Urinary bladder (tissue), 4 donors: Measurements from ENCODE around the gene EIF4G1. TPM values are rescaled to one million over a fixed set of nuclear protein-coding genes. Genes with fewer than 3 reads are reported as not detected.
A peak's percentile ranks its signal among the peaks of the same experiment; 100 is the strongest.

ENCODE experiments used
- DNase-seq: peaks from one replicate; pipeline ENCODE4 v3.0.0-alpha.2; 2015; ENCODE audit errors: extremely low spot score
- H3K27ac ChIP-seq: one replicate; pipeline ENCODE4 v1.5.1; 2013; ENCODE audit warnings: low read depth, mild to moderate bottlenecking, moderate library complexity
- H3K36me3 ChIP-seq: one replicate; pipeline ENCODE4 v1.6.1; 2013; ENCODE audit warnings: mild to moderate bottlenecking, moderate library complexity; ENCODE audit not compliant: insufficient read depth
- H3K4me1 ChIP-seq: one replicate; pipeline ENCODE4 v1.6.1; 2013; ENCODE audit warnings: mild to moderate bottlenecking, moderate library complexity; ENCODE audit not compliant: insufficient read depth
- H3K4me3 ChIP-seq: one replicate; pipeline ENCODE4 v1.5.1; 2013; ENCODE audit warnings: low read depth, low read length
- WGBS: extraction: QIAGEN DNeasy Blood & Tissue Kit; methylation state at CpG from one replicate; pipeline ENCODE4 v1.1.7; 2013; 5-methylcytosine and 5-hydroxymethylcytosine counted together
- polyA plus RNA-seq: library from polyadenylated mRNA; stranded (reverse); fragments of 200-250 nt; gene quantifications from one replicate; pipeline ENCODE4 v1.2.3, GENCODE V29; 2013
- total RNA-seq: library from RNA; depleted of rRNA; stranded (reverse); fragments of >200 nt; gene quantifications from one replicate; pipeline ENCODE4 v1.2.3, GENCODE V29; 2014
- donor health status: healthy with polysubstance abuse.
- donor health status: healthy.

Gene EIF4G1
- total and polyA plus RNA-seq, 2 donors: 117 to 224 TPM

GRCh38 chr3:184354121-184354728, 39.8 kb downstream of the EIF4G1 start:
- no peak overlapping the region for H3K27ac ChIP-seq
- H3K36me3 ChIP-seq: no peaks in the 10 kb centered on the region
- no peak for DNase-seq
- H3K4me1 ChIP-seq: no peaks in the 10 kb centered on the region
- WGBS: 58% methylated on average over 18 of the region's 18 CpGs
- H3K4me3 ChIP-seq: no peak overlapping the region

- Histone ChIP-seq H3K36me3 (no peaks in the 10 kb centered on the region), H3K4me3 (no peak overlapping the region), H3K4me1 (no peaks in the 10 kb centered on the region), H3K27ac (no peak overlapping the region)
- 85% methylated on average over 8 of the region's 8 CpGs for WGBS
- no peak for DNase-seq
Observed at GRCh38 chr3:184354754-184355153, 40.3 kb downstream of the EIF4G1 start.

GRCh38 chr3:184355261-184356040, 41.0 kb downstream of the EIF4G1 start:
- H3K36me3 ChIP-seq: no peaks in the 10 kb centered on the region
- WGBS: 81% methylated on average over 18 of the region's 18 CpGs
- no peak for DNase-seq
- no peak overlapping the region for H3K4me3 ChIP-seq
- no peaks in the 10 kb centered on the region for H3K4me1 ChIP-seq
- no peak overlapping the region for H3K27ac ChIP-seq

GRCh38 chr3:184357248-184358123, 43.1 kb downstream of the EIF4G1 start:
- no peak overlapping the region for H3K27ac ChIP-seq
- no peak overlapping the region for H3K4me3 ChIP-seq
- peaks cover 3% of the 10 kb centered on the region for H3K4me1 ChIP-seq
- H3K36me3 ChIP-seq: no peaks in the 10 kb centered on the region
- WGBS: 94% methylated on average over 24 of the region's 24 CpGs
- no peak for DNase-seq

- Histone ChIP-seq H3K36me3 (no peaks in the 10 kb centered on the region), H3K4me1 (peaks cover 3% of the 10 kb centered on the region), H3K27ac (no peak overlapping the region), H3K4me3 (no peak overlapping the region)
- 94% methylated on average over 12 of the region's 12 CpGs for WGBS
- DNase-seq: no peak
Observed at GRCh38 chr3:184358124-184358767, 43.8 kb downstream of the EIF4G1 start.

- no peaks in the 10 kb centered on the region for H3K36me3 ChIP-seq
- H3K27ac ChIP-seq: no peak overlapping the region
- no peak for DNase-seq
- peaks cover 3% of the 10 kb centered on the region for H3K4me1 ChIP-seq
- no peak overlapping the region for H3K4me3 ChIP-seq
- 80% methylated on average over 14 of the region's 14 CpGs for WGBS
Observed at GRCh38 chr3:184358921-184359350, 44.5 kb downstream of the EIF4G1 start.

- 76% methylated on average over 9 of the region's 9 CpGs for WGBS
- Histone ChIP-seq H3K27ac (no peak overlapping the region), H3K4me1 (peaks cover 3% of the 10 kb centered on the region), H3K36me3 (no peaks in the 10 kb centered on the region), H3K4me3 (no peak overlapping the region)
- DNase-seq: no peak
Observed at GRCh38 chr3:184359610-184360009, 45.2 kb downstream of the EIF4G1 start.

- WGBS: 69% methylated on average over 12 of the region's 12 CpGs
- Histone ChIP-seq H3K36me3 (no peaks in the 10 kb centered on the region), H3K4me1 (peaks cover 3% of the 10 kb centered on the region), H3K27ac (no peak overlapping the region), H3K4me3 (peak overlapping the region; percentile 95)
- DNase-seq: no peak
Observed at GRCh38 chr3:184360070-184360928, 45.9 kb downstream of the EIF4G1 start.

GRCh38 chr3:184360929-184361531, 46.6 kb downstream of the EIF4G1 start:
- 8% methylated on average over 24 of the region's 24 CpGs for WGBS
- peak overlapping the region; percentile 75 for H3K27ac ChIP-seq
- H3K36me3 ChIP-seq: no peaks in the 10 kb centered on the region
- no peak for DNase-seq
- peaks cover 3% of the 10 kb centered on the region for H3K4me1 ChIP-seq
- peak overlapping the region; percentile 95 for H3K4me3 ChIP-seq

- under 1% methylated on average over 56 of the region's 56 CpGs for WGBS
- peaks cover 3% of the 10 kb centered on the region for H3K4me1 ChIP-seq
- no peak for DNase-seq
- H3K4me3 ChIP-seq: peak within 1 kb of the TSS; percentile 95
- H3K36me3 ChIP-seq: no peaks in the 10 kb centered on the region
- H3K27ac ChIP-seq: peak within 1 kb of the TSS; percentile 99
Observed at GRCh38 chr3:184361532-184361931, 47.1 kb downstream of the EIF4G1 start, which contains the start of the genes CLCN2 and POLR2H. Gene CLCN2, minus strand, starts transcription at chr3:184361605. Its CDS starts 126 bp downstream, at chr3:184361479. Gene POLR2H, plus strand, starts transcription at chr3:184361710. Its CDS starts 1,783 bp downstream, at chr3:184363493.

- H3K36me3 ChIP-seq: no peaks in the 10 kb centered on the region
- DNase-seq: no peak
- under 1% methylated on average over 38 of the region's 38 CpGs for WGBS
- H3K4me1 ChIP-seq: peaks cover 3% of the 10 kb centered on the region
- H3K27ac ChIP-seq: peak overlapping the region; percentile 99
- peak overlapping the region; percentile 95 for H3K4me3 ChIP-seq
Observed at GRCh38 chr3:184361932-184362667, 47.7 kb downstream of the EIF4G1 start.
